Spleen (tissue), 11 donors: ENCODE results near the gene TMEM107. TPM values are rescaled to one million over a fixed set of nuclear protein-coding genes. Genes with fewer than 3 reads are reported as not detected.

Experiments used
- DNase-seq: peaks from one replicate; pipeline ENCODE4 v3.0.0-alpha.2; 2020
- H3K27ac ChIP-seq, 8 donors: fragments of 200-600 bp; sonication (generic) in 7 of 8; 1 replicate in 4 of 8; 2 replicates in 4 of 8; pipeline versions ENCODE4 v1.5.0 to v1.8.0; 2016 to 2021; ENCODE audit warnings: inconsistent platforms in 4 of 8, mild to moderate bottlenecking in 4 of 8, moderate library complexity in 1 of 8
- H3K27me3 ChIP-seq, 7 donors: fragments of 200-600 bp; sonication (generic) in 6 of 7; replicated peaks in 1 of 7; 1 replicate in 4 of 7; 2 replicates in 3 of 7; pipeline versions ENCODE4 v1.5.0 to v1.8.0; 2016 to 2021; ENCODE audit warnings: inconsistent platforms in 3 of 7, mild to moderate bottlenecking in 1 of 7
- H3K36me3 ChIP-seq, 6 donors: fragments of 200-600 bp; sonication (generic) in 5 of 6; 1 replicate in 4 of 6; 2 replicates in 2 of 6; pipeline versions ENCODE4 v1.5.0 to v1.8.0; 2016 to 2021; ENCODE audit warnings: inconsistent platforms in 2 of 6
- H3K4me1 ChIP-seq, 6 donors: fragments of 200-600 bp; sonication (generic) in 5 of 6; 1 replicate in 3 of 6; 2 replicates in 3 of 6; pipeline versions ENCODE4 v1.5.0 to v1.8.0; 2016 to 2021; ENCODE audit warnings: inconsistent platforms in 3 of 6
- H3K4me3 ChIP-seq, 8 donors: fragments of 200-600 bp; sonication (generic) in 7 of 8; 1 replicate in 4 of 8; 2 replicates in 4 of 8; pipeline versions ENCODE4 v1.5.0 to v1.8.0; 2016 to 2021; ENCODE audit warnings: inconsistent platforms in 4 of 8, mild to moderate bottlenecking in 4 of 8, moderate library complexity in 2 of 8
- H3K9me3 ChIP-seq, 8 donors: fragments of 200-600 bp; sonication (generic) in 7 of 8; 1 replicate in 4 of 8; 2 replicates in 4 of 8; pipeline versions ENCODE4 v1.5.0 to v1.8.0; 2016 to 2021; ENCODE audit warnings: inconsistent platforms in 4 of 8
- POLR2A ChIP-seq, 3 donors: fragments of 450-650 bp; IDR thresholded peaks; one replicate each; pipeline ENCODE4 v1.5.1; 2017; ENCODE audit warnings: antibody characterized with exemption in 3 of 3, mild to moderate bottlenecking in 1 of 3
- POLR2AphosphoS5 ChIP-seq, 3 donors: sonication (generic); formaldehyde crosslinking; IDR thresholded peaks; one replicate each; pipeline ENCODE4 v1.5.1; 2017; ENCODE audit warnings: antibody characterized with exemption in 3 of 3
- WGBS, 5 donors: extraction: QIAGEN DNeasy Blood & Tissue Kit in 3 of 5; methylation state at CpG; one replicate each; pipeline versions ENCODE4 v1.1.5 to v1.1.7; 2013 to 2018; 5-methylcytosine and 5-hydroxymethylcytosine counted together
- intact Hi-C: fragments of 100-400 bp; cut with DNase I; formaldehyde crosslinking; loops from one replicate; pipeline ENCODE4 v1.15.0; 2023; ENCODE audit warnings: low total_unique reads
- polyA plus RNA-seq, 3 donors: library from polyadenylated mRNA; stranded (reverse); fragments of 200-250 nt; gene quantifications; one replicate each; pipeline ENCODE4 v1.2.1, GENCODE V29; 2013
- total RNA-seq, 7 donors: library from RNA; depleted of rRNA in 3 of 7; stranded (reverse); fragments of >200 nt in 3 of 7; fragmentation: NEBNext Ultra II Directional in 4 of 7; extraction: Animal tissue kit (Norgen Biotek cat#: 25700) in 4 of 7; gene quantifications; one replicate each; pipeline versions ENCODE4 v1.1.0 to v1.2.1, GENCODE V29; 2016 to 2021
- TF ChIP-seq, protein P1 (sequence below), 11 experiments: fragments of 200-600 bp in 7 of 11; fragments of 450-650 bp in 4 of 11; sonication (generic) in 4 of 11; IDR thresholded peaks in 8 of 11; conservative IDR thresholded peaks in 3 of 11; 1 replicate in 7 of 11; 2 replicates in 4 of 11; pipeline versions ENCODE4 v1.4.0 to v1.8.0; 2016 to 2021; ENCODE audit warnings: antibody characterized with exemption in 11 of 11, inconsistent platforms in 4 of 11, mild to moderate bottlenecking in 1 of 11
- donor health status: healthy with polysubstance abuse.
- donor health status: DM: no; HTN: no; CAD: no; lungs with moderate emphysema.
- donor health status: DM: no; HTN: no; CAD: no.
- donor health status: Bipolar disorder and iron deficiency.
- donor health status: healthy.
- donor health status: DM: no; HTN: no; CAD: no.
- donor health status: DM: yes; HTN: yes; CAD: no.

TMEM107 gene
- total and polyA plus RNA-seq, 10 donors, result 8.1 to 42.2 (median 16.6) TPM

DNA sequence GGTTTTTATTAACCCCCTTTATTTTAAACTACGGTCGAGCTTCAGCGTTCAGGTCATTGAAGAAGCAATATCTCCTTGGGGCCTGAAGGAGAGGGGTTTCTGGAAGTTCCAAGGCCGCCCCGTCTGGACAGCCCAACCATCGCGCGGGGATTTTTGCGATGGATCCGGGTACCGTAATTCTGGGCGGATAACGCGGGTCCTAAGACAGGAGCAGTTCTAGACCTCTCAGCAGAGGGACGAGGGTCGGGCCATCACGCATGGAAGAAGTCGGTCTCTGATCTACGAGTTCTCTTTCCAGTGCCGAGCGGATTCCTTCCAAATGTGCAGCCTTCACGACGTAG, 10.2 kb upstream of the TMEM107 start:
- TF ChIP-seq, protein P1, sequence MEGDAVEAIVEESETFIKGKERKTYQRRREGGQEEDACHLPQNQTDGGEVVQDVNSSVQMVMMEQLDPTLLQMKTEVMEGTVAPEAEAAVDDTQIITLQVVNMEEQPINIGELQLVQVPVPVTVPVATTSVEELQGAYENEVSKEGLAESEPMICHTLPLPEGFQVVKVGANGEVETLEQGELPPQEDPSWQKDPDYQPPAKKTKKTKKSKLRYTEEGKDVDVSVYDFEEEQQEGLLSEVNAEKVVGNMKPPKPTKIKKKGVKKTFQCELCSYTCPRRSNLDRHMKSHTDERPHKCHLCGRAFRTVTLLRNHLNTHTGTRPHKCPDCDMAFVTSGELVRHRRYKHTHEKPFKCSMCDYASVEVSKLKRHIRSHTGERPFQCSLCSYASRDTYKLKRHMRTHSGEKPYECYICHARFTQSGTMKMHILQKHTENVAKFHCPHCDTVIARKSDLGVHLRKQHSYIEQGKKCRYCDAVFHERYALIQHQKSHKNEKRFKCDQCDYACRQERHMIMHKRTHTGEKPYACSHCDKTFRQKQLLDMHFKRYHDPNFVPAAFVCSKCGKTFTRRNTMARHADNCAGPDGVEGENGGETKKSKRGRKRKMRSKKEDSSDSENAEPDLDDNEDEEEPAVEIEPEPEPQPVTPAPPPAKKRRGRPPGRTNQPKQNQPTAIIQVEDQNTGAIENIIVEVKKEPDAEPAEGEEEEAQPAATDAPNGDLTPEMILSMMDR (IDR thresholded peaks at IDR 0.05 in 8 of 11, conservative IDR thresholded peaks at IDR 0.05 in 3 of 11), result peak in 1 of 11 experiments; percentile 37
- no peak for TF ChIP-seq POLR2A (IDR thresholded peaks at IDR 0.05)
- TF ChIP-seq POLR2AphosphoS5 (IDR thresholded peaks at IDR 0.05), result no peak
- Histone ChIP-seq H3K27ac (peak overlapping the region; percentile 95 to 97 (median 96)), H3K4me1 (peaks cover 21 to 74% (median 52%) of the 10 kb centered on the region in 6 donors), H3K36me3 (no peaks in the 10 kb centered on the region), H3K27me3 (no peaks in the 10 kb centered on the region), H3K4me3 (peak overlapping the region; percentile 50 to 87 (median 78)), H3K9me3 (no peaks in the 10 kb centered on the region)
- 0 to 1% (median 0%) methylated on average over 8 to 23 of the region's 23 CpGs for WGBS, 5 donors
- intact Hi-C loops, result no loop called here
- no peak for DNase-seq

DNA sequence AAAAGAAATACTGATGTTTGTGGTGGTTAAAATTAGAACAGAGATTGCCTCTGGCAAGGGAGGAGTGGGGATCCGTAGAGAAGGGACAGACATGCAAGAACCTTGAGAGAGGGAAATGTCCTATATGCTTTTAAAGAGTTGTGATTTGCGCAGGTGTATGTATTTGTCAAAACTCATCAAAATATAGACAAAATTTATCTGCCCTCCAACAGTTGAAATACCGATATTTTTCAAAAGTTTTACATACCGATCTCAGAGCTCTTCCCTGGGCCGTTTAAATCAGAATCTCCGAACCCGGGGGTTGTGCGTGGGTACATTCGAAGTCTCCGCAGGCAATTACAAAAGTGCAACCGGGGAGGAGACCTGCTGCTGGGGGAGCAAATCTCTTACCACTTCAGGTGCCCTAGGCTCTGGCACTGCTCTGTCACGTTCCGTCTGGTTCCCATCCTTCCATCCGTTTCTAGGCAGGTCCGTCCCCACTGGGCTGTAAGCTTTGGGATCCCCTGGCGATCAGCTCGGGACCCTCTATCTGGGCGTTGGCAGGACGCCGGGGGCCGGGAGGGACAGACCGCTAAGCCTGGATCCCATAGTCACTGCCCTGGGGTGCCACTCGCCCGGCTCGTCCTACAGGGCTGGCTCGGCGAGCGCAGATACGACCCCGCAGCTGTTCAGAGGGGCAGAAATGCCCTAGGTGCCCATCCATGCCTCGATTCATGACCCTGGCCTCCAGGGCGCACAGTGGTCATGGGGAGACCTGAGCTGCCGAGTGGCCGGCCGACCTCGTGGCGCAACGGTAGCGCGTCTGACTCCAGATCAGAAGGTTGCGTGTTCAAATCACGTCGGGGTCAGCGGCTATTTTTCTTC, 9.6 kb upstream of the TMEM107 start:
- peaks cover 19 to 71% (median 46%) of the 10 kb centered on the region in 6 donors for H3K4me1 ChIP-seq
- TF ChIP-seq POLR2A (IDR thresholded peaks at IDR 0.05) (peak; percentile 24 to 54 (median 47)), POLR2AphosphoS5 (IDR thresholded peaks at IDR 0.05) (peak; percentile 87 to 94 (median 89))
- TF ChIP-seq, protein P1 (IDR thresholded peaks at IDR 0.05 in 8 of 11, conservative IDR thresholded peaks at IDR 0.05 in 3 of 11), result no peak

DNA sequence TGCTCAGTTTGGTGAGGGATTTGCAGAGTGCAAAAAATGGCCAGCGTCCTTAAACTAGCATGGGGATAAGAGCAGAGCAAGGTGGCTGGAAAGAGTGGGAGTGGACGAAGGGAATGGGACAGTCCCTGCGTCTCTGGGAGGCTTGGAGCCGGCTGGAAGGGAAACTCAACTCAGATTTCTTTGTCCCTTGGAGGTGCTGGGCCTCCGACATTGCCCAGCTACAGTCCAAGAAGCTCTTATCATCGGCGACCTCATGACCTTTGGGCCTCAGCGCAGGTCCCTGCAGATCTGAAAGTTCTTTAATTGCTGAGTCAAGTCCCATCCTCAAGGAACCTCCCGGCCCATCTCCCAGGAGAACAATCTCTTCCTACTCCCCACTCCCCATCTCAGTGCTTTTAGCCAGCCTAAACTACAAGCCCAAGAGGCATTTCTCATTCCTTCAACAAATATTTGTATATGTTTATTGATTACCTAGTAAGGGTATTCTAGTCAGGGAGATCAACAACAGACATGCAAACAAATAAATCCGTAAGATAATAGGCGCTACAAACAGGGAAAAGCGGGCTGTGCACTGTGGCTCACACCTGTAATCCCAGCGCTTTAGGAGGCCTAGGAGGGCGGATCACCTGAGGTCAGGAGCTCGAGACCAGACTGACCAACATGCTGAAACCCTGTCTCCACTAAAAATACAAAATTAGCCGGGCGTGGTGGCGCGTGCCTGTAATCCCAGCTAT, 985 bp upstream of the TMEM107 start:
- Histone ChIP-seq H3K9me3 (no peaks in the 10 kb centered on the region), H3K27me3 (no peaks in the 10 kb centered on the region), H3K27ac (peak overlapping the region; percentile 74 to 95 (median 86)), H3K4me1 (peaks cover 23 to 60% (median 50%) of the 10 kb centered on the region in 6 donors), H3K36me3 (no peaks in the 10 kb centered on the region), H3K4me3 (peak overlapping the region in 6 of 8 donors; percentile 56 to 83 (median 58))
- 80 to 86% (median 86%) methylated on average over 19 of the region's 19 CpGs for WGBS, 5 donors
- TF ChIP-seq POLR2AphosphoS5 (IDR thresholded peaks at IDR 0.05) (no peak), POLR2A (IDR thresholded peaks at IDR 0.05) (no peak)
- TF ChIP-seq, protein P1 (IDR thresholded peaks at IDR 0.05 in 8 of 11, conservative IDR thresholded peaks at IDR 0.05 in 3 of 11), result no peak
- intact Hi-C loops, result no loop called here
- no peak for DNase-seq

More for the DNA sequence above, 9.6 kb upstream of the TMEM107 start:
- no peaks in the 10 kb centered on the region for H3K27me3 ChIP-seq
- H3K27ac ChIP-seq, result peak overlapping the region; percentile 95 to 97 (median 96)
- DNase-seq, result peak; percentile 95
- WGBS, 5 donors, result 0 to 1% (median 1%) methylated on average over 38 to 44 of the region's 44 CpGs
- H3K9me3 ChIP-seq, result no peaks in the 10 kb centered on the region
- no peaks in the 10 kb centered on the region for H3K36me3 ChIP-seq
- peak overlapping the region; percentile 50 to 87 (median 78) for H3K4me3 ChIP-seq
- intact Hi-C loops, result no loop called here
